HCEC 1CT (cell line): Measurements from ENCODE around the gene XPOT.

Experiments used
- DNase-seq: peaks from one replicate; pipeline ENCODE4 v3.0.0-alpha.2; 2017

XPOT gene

DNA sequence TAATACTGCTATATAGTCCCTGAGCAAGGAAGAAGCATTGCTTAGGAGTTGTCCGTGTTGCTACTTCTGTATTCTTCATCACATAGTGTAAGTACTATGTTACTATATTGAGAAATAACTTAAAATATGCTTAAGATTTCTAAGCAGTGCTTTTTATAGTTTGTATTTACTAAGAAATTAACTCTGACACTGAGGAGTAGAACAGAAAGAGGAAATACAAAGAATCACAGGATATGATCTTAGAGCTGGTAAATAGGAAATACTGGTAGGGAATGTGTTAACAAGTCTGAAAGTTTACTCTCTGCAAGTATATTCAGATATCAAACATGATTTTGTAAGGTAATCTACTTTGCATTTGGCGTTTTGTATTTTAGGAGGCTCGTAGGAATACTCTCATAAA lies 15.5 kb downstream of the XPOT start:
- DNase-seq: no peak

DNA sequence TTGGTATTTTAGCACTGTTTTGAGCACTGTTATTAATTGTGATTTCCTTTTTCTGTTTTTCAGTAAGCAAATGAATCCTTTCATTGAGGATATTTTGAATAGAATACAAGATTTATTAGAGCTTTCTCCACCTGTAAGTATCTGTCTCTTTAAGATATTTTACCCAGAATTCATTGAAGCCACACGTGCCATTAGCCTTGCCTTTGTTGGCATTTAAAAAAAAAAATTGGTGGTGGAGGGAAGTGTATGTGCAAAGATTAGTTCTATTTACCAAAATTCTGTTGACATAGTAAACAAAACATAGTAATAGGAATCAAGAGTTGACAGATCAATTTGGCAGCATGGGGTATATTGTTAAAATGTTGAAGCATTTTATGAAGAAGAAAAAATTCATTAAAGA lies 23.8 kb downstream of the XPOT start:
- DNase-seq: no peak

DNA sequence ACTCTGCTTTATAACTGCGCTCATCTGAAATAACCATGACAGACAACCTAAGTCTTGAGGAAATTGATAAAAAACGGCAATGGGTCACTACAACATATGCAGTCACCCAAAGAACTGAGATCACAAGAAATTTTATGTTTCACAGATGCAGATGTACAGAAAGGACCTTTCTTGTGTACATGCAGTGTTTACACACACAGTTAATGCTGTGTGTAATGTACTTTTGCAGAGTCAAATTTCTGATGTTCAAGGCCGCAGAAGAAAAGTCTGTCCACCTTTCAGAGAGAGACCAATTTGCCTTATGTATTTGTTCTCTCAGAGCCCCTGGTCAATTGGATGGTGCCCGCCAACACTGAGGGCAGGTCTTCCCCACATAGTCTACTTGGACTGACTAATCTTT lies 24.8 kb downstream of the XPOT start:
- DNase-seq: no peak

DNA sequence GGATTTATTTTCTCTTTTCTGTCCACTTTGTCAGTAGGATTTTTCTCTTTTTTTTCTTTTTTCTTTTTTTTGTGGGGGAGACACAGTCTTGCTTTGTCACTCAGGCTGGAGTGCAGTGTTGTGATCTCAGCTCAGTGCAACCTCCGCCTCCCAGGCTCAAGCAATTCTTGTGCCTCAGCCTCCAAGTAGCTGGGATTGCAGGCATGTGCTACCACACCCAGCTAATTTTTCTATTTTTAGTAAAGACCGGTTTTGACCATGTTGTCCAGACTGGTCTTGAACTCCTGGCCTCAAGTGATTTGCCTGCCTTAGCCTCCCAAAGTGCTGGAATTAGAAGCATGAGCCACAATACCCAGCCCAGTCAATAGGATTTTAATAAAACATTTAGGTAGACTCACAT lies 26.7 kb downstream of the XPOT start:
- DNase-seq: no peak

DNA sequence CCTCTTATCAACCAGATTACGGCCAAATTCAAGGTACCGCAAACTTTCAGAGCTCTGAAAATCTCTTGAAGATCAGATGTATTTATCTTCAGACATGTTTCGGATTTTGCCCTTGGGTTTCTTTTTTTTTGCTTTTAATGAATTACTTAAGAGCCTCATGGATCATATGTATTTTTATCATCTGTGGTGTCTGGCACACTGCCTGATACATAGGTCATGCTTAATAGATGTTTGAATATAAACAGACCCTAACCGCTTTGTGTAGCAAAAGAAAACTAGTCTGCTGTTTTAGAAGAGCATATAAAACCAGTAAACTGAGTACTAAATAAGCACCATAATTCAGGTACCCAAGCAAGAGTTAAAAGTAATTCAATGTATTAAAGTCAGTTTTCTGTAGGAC lies 27.6 kb downstream of the XPOT start:
- no peak for DNase-seq

DNA sequence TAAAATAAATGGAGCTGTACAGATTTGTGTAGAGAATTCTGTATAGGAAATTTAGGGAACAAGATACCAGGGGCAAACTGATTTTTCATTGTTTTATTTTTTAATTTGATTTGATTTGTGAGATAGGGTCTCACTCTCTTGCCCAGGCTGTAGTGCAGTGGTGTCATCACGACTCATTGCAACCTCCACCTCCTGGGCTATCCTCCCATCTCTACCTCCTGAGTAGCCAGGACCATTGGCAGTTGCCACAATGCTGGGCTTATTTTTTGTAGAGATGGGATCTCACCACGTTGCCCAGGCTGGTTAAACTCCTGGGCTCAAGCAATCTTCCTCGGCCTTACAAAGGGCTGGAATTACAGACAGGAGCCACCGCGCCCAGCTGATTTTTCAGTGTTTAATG lies 29.7 kb downstream of the XPOT start:
- DNase-seq: no peak

DNA sequence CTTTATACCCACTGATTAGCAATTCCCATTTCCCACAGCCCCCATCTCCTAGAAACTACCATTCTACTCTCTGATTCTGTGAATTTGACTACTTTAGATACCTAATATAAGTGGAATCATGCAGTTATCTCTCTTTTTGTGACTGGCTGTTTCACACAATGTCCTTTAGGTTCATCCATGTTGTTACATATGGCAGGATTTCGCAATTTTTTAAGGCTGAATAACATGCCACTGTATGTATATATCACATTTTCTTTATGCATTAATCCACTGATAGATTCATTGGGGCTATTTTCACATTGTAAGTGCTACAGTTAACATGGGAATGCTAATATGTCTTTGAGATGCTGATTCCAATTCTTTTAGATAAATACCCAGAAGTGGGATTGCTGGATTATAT lies 35.9 kb downstream of the XPOT start:
- DNase-seq: no peak

DNA sequence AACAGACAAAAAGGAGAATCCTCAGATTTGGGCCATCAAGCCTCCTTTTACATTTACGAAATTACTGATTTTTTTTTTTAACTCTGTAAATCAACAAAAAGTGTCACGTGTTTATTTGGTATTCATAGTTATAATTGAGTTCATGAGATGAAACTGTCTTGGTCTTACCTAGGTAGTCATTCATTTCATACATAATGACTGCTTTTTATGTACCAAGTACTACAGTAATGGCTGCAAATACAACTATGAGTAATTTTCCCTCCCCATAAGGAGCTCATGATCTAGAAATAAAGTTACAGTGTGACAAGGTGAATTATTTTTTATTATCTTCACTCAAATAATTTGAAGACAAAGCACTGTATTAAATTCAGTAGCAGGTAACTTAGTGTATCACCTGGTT lies 41.3 kb downstream of the XPOT start:
- DNase-seq: no peak

DNA sequence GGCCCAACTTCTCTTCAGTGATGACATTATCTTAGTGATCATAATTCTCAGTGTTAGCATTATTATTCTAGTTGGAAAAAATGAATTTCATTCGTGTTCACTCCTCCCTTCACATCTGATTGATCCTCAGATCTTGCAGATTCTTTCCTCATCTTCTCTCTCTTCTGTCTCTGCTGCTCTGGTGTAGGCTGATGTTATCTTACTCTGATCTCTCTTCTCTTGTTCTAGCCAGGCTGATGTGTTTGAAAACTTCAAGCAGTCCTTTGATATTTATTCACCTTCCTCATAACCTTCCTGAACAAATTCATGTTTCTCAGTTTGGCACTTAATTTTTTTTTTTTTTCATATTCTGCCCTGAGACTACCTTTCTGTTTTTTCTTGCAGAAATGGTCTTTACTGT lies 42.1 kb downstream of the XPOT start:
- DNase-seq: no peak

DNA sequence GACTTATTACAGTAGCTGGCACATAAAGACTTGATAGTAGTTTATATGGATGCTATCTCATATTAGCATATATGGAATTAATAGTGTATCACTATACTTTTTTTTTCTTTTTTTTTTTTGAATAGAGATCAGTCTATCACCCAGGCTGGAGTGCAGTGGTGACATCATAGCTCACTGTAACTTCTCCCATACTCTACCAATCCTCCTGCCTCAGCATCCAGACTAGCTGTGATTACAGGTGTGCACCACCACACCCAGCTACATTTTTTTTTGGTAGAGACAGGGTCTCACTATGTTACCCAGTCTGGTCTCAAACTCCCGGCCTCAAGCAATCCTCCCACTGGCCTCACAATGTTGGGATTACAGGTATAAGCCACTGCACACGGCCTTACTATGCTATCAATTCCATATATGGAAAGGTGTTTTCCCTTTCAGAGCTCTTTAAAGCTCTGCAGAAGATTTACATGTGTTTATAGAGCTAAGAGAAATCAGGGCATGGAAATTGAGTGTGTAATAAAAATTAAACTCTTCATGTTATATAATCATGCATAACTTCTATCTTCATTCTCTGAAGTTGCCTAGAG lies 46.0 kb downstream of the XPOT start:
- no peak for DNase-seq

DNA sequence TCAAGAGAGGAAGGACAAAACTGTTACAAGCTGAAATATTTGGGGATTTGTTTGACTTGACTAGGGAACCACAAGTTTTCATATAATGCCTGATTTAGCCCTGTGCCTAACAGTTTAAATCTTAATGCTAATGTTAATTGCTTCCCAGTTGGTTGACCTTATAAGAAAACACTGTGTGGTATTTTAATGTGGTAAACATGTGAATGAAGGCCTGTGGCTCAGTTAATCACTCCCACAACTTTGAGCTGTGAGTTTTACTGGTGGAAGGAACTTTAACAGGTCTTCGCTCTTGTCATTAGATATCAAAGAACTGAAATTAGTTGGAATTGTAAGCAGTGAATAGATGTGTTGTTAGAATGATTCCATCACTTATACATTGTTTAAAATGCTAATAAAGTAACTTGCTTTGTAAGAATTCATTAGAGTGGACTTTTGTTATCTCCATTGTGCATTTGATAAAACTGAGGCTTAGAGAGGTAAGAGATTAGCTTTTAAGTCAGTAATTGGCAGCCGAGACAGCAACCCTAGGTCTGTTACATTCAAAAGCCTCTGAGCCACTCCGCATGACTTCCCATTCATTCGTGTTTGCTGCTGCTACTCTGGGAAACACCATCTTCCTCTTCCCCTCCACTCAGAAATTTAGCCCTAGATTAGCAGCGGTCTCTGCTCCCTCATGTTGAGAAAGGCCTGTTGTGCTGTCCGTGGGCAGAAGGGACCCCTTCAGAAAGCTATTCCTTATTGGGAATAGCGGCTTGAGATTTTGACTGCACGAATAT lies 46.7 kb downstream of the XPOT start:
- no peak for DNase-seq

DNA sequence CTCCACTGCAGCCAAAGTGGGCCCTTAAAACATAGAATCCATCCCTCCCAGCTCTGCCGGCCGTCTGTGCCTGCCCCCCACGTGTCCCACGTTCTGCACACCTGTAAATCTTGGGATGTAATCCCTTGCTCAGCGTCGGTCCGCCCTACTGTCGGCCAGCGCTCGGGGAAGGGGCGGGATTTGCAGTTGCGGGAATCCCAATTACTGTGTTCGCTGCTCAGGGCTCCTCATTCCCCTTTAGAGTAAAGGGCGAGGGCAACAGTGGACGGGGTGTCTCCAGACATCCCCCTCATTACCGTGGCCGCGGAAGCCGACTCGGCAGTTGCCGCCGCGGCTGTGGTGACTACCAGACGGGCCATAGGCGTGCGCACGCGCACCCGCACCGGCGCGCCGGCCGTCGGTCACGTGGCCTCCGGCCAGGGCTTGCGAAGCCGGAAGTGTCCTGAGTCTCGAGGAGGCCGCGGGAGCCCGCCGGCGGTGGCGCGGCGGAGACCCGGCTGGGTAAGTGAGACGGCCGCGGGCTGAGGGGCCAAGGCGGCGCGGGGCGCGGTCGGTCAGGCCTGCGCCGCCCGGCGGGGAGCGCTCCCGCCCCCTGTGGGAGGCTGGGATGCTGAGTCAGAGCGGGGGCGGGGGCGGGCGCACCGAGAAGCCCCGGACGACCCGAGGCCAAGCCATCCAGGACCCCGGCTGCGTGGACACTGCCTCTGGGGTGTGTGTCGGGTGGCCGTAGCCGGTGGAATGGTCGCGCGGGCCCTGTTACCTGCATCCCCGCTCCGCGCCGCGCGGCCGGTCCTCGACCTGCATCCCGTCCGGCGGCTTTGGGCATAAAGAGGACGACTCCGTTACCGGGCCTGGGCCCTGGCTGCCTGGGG lies 47.7 kb downstream of the XPOT start, which contains the start of gene TBK1:
TSS of gene TBK1 (plus strand) at position 434 of the 872 bp plus-strand sequence. CDS start 3,751 bp downstream, outside the sequence.
- DNase-seq: peak; percentile 85

DNA sequence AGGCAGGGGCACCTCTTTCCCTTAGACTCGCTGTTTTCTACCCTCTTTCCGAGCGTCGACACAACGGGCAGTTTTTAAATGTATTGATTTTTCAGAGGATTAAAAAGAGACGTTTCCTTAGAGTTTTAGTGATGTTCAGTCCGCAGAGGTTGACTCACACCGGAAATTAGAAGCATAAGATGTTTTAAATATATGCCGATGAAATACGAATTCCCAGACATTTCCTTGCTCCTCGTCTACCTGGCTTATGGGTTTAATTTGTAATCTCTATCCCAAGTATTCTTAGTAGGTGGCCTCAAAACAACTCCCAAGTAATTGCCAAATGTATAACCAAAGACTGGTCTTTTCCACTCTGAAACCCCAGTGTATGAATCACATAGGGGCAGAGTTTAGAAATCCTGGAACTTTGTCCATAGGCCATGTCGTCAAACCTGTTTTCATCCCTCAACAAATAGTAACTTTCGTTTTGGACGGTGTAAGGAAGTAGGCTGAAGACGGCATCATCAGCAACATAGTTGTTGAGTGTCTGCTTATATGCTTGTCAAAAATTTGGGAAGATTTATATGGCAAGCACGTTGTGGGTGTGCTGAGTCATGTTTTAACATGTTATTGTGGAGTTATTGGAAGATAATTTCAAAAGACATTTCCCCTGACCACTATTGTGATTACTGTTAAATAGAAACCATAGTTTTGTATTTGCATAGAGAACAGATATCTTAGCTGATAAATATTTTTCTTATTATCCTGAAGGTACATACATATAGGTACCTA lies 48.6 kb downstream of the XPOT start:
- peak; percentile 88 for DNase-seq

DNA sequence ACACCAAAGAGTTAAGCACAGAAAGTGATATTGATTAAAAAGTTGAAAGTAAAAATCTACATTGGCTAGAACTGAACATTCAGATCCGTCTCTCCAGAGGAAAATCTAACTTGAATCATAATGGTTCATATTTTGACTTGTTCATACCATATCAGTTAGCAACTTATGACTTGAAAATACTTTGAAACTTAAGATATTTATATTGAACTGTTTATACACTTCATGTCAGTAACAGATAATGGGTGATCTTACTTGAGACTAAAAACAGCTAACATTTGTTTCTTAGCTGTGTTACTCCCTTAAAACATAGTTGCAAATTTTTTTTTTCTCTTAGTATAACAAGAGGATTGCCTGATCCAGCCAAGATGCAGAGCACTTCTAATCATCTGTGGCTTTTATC lies 51.3 kb downstream of the XPOT start:
- no peak for DNase-seq

DNA sequence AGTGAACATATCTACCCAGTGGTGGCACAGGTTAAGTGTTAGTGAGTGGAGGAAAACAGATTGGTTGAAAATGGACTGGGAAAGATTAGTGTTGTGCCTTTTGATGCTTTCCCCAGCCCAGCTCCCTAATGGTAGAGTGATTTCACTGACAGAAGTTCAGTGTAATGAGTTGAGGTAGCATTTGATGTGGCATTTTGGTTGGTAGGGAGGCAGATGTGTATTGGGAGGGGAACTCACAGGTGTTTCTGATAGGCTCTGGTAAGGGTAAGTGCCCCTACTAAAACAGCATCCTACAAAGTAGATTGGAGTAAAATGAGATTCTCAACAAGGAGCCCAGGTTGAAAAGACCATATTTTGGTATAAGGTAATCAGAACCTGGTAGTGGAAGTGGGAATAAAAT lies 51.9 kb downstream of the XPOT start:
- no peak for DNase-seq

DNA sequence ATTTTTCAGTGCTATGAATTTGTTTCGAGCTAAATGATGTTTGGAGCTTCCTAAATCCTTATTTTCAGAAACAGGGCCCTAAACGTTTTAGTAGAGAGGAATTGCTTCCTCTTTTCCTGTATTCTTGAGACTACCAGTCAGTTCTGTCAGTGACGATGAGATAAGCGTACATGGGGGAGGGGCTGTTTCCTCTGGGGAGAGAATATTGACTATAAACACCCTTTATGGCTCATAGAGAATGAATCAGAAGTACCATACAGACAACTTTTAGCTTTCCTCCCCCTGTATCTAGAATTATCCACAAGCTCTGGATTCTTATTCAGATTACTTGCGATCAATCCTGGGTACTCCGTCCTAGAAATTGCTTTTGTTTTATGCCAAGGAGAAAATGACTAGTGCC lies 52.8 kb downstream of the XPOT start:
- no peak for DNase-seq

DNA sequence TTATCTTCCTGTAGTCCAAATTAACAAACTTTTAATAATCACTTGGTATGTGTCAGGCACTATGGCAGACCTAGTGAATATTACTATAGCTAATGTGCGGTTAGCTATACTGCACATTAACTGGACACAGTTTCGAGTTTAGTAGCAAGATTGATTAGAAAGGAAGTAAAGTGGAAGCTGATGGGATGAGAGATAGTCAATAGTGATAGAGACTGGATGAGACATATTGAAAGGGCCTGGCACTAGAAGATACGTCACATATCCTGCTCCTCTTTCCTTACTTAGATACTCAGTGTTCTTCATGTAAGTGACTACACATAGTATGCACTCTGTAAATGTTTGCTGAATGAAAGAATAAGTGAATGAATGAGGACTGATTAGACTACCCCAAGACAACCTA lies 53.3 kb downstream of the XPOT start:
- no peak for DNase-seq

DNA sequence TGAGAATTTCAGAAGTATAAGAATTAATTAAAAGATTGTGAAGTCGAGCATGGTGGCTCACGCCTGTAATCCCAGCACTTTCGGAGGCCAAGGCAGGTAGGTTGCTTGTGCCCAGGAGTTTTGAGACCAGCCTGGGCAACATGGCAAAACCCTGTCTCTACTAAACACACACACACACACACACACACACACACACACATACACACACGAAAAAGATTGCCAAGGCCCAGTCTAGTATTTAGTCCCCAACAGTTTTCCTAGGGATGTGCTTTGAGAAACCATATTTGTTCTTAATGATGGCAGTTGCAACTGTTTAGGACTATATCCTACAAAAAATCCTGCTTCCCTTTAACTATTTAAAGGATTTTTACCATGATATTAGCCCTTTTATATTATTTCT lies 53.7 kb downstream of the XPOT start:
- no peak for DNase-seq

DNA sequence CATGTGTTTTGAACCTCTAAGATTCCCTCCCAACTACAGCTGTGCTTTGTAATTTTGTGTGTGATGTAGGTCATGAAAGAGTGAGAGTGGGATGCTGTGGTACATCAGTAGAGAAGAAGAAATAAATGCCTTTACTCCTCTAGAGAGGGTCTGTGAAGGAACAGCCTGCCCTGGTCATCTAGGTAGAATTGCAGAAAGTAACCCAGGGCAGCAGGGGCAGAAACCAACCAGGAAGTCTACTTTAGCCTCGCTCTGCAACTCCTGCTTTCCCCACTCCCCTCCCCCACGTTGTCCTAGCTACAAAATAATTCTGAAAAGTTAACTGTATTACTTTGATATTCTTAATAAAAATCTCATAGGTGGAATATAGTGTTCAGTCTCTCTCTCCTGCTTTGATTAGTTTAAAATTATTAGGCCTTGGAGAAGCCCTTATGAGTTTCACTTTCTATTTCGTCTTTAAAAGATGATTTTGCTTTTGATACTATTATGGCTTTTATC lies 55.3 kb downstream of the XPOT start:
- peak; percentile 38 for DNase-seq

DNA sequence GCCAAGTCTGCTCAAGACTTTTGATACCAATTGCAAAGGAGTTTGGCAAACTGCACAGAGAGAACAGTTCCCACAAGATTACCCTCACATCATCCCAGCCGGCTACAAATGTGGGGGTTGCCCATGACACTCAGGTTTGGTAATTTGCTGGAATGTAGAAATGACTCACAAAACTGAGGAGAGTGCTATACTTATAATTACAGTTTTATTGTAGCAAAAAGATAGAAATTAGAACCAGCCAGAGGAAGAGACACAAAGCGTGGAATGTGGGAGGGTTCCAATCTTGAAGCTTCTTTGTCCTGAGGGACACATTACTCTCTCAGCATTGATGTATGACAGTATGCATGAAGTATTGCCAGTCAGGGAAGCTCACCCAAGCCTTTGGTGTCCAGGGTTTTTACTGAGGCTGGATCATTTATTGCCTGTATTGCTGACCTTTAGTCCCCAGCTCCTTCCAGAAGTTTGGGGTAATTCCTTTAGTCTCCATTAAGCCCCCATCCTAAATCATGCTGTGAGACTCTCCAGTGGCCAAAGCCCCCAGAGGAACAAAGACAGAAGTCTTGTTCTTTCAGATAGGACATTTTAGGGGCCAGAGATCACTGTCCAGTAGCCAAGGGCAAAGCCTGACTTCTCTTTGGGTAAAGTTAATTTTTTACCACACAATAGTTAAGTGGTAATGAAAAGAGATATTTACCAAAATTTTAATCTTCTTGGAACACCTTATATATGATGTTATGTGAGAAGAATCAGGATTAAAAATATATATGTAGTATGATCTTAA lies 57.6 kb downstream of the XPOT start:
- peak; percentile 79 for DNase-seq

DNA sequence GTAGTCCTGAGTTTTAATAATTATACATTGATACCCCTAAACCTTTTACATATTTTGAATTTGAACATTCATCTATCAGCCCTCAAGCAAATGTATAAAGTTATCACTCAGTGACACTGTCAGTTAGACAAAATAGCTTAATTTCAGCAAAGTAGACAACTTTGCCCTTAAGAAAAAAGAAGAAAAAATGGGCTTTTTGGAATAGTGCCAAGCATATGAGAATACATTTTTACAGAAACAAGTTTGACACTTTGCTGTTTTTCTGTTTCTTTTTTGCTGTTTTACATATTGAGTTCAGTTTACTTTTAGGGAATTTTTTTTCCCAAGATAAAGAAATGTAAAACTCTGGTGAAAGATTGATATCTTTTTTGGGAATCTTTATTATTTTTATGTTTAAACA lies 62.0 kb downstream of the XPOT start:
- DNase-seq: no peak

DNA sequence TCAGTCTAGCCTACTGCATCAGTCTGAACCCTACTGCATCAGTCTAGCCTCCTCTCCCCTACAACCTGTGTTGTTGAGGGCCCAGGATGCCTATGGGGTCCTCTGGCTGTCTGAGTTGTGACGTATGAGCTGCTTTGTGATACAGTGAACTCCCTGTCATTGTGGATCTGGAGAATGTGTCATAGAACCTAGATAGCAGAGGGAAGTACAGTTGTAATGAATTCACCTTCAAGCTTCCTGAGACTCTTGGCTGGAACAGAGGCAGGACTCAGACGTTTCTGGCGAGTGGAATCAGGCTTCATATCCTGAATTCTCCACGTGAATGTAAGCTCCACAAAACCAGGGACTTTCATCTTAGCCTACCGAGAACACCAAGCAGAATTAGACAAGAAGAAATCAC lies 64.8 kb downstream of the XPOT start:
- DNase-seq: no peak
